AG08395 (cell line): ENCODE data around the gene TTC34.

Experiments
- DNase-seq: peaks from one replicate; pipeline ENCODE4 v3.0.0; 2012; ENCODE audit warnings: mixed read lengths, low spot score

The TTC34 gene

GRCh38 chr1:2830761-2831425, 29.4 kb upstream of the TTC34 start:
- no peak for DNase-seq

GRCh38 chr1:2829846-2830615, 28.5 kb upstream of the TTC34 start:
- DNase-seq = no peak

- no peak for DNase-seq
These were observed 27.2 kb upstream of the TTC34 start for GRCh38 chr1:2828586-2829250.

- DNase-seq = no peak
These were observed 25.3 kb upstream of the TTC34 start for GRCh38 chr1:2826736-2827292.

GRCh38 chr1:2826316-2826715, 24.8 kb upstream of the TTC34 start:
- no peak for DNase-seq

GRCh38 chr1:2825487-2826189, 24.1 kb upstream of the TTC34 start:
- DNase-seq = no peak

- no peak for DNase-seq
These were observed 23.5 kb upstream of the TTC34 start for GRCh38 chr1:2824999-2825398.

GRCh38 chr1:2823921-2824610, 22.6 kb upstream of the TTC34 start:
- DNase-seq = no peak

- DNase-seq = no peak
These were observed 21.2 kb upstream of the TTC34 start for GRCh38 chr1:2822621-2823145.

- DNase-seq = no peak
These were observed 20.6 kb upstream of the TTC34 start for GRCh38 chr1:2821966-2822620.

GRCh38 chr1:2821373-2821955, 20.0 kb upstream of the TTC34 start:
- DNase-seq = no peak

GRCh38 chr1:2820731-2821372, 19.4 kb upstream of the TTC34 start:
- no peak for DNase-seq

GRCh38 chr1:2819831-2820730, 18.6 kb upstream of the TTC34 start:
- no peak for DNase-seq

- DNase-seq = no peak
These were observed 17.9 kb upstream of the TTC34 start for GRCh38 chr1:2819429-2819828.

- DNase-seq = no peak
These were observed 16.5 kb upstream of the TTC34 start for GRCh38 chr1:2817784-2818564.

GRCh38 chr1:2816786-2817185, 15.3 kb upstream of the TTC34 start:
- no peak for DNase-seq

- no peak for DNase-seq
These were observed 14.1 kb upstream of the TTC34 start for GRCh38 chr1:2815551-2815950.

GRCh38 chr1:2814511-2815075, 13.1 kb upstream of the TTC34 start:
- DNase-seq = no peak
